ENCODE measurements around the gene PGGHG.

The PGGHG gene

GRCh38 chr11:270451-271318 is 18.2 kb upstream of the PGGHG start:
- no peak for DNase-seq

DNA sequence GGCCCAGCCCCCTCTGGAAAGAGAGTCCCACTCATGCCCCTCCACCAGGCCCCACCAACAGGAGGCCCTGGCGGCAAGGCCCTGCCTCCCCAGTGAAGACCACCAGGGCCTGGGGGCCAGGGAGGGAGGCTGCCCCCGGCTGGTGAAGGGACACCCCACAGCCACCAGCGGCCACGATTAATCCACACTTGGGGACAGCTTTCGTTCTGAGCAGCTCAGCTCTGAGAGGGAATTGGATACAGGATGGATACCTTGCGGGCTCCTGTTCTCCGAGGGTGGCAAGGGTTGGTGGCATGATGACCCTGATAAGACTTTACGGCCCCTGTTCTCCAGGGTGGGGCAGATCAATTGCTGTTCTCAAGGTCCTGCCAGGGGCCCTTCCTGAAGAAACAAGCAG is 17.6 kb upstream of the PGGHG start:
- no peak for DNase-seq

- no peak for DNase-seq
These were observed 16.6 kb upstream of the PGGHG start for GRCh38 chr11:272195-272930.

DNA sequence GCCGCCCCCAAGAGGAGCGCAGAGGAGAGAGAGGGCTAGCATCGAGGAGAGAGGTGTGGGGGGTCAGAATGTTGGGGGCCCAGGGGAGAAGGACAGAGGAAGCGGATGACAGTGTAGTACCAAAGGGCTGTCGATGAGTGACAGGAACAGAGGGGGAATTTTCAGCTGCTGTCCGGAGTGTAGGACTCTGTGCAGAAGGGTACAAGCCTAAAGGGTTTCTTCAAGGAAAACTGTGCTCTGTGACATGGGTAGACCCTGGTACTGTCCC is 16.1 kb upstream of the PGGHG start:
- DNase-seq: no peak

DNA sequence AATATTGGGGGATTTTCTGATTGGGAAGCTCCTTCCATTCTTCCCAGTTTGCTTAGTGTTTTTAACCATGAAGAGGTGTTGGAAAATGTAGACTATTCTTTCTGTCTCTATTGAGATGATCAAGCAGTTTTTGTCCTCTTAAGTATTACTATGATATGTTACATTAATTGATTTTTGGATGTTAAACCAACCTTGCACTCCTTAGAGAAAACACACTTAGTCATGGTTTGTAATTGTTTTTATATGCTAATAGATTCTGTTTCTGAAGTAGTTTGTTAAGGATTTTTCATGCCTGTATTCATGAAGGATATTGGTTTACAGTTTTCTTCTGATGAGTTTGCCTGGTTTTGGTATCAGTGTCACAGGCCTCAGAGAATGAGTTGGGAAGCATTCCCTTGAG is 12.7 kb upstream of the PGGHG start:
- DNase-seq: no peak

- DNase-seq: no peak
These were observed 10.7 kb upstream of the PGGHG start, which contains the start of gene NLRP6 for GRCh38 chr11:278001-278951. Gene NLRP6, plus strand, starts transcription at chr11:278407. Its CDS starts 163 bp downstream, at chr11:278570.

DNA sequence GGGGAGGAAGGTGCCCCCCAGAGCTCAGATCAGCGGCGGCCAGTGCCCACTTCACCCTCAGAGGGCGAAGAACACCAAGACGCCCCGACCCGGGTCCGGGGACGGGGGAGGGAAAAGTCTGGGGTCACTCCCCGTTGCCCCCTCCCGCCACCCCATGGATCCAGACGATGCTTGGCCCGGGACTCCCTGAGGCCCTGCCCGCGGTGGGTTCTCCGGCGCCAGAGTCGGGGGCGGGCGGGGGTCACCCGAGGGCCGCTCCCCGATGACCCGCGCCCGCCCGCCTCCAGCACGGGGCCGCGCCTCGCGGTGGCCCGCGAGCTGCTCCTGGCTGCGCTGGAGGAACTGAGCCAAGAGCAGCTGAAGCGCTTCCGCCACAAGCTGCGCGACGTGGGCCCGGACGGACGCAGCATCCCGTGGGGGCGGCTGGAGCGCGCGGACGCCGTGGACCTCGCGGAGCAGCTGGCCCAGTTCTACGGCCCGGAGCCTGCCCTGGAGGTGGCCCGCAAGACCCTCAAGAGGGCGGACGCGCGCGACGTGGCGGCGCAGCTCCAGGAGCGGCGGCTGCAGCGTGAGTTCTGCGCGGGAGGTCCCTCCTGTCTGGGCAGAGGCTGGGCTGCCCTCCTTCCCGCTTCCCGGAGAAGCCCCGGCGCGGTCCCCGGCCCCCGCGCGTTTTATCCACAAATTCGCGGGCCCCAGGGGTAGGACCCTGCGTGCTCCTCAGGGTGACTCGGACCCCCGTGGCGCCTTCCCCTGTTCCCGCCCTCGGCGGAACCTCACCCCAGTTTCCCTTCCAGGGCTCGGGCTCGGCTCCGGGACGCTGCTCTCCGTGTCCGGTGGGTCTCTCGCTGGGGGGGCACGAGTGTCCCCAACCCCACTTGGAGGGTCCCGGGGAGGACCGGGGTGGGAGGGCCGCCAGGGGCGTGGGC is 9.6 kb upstream of the PGGHG start:
- DNase-seq: no peak

DNA sequence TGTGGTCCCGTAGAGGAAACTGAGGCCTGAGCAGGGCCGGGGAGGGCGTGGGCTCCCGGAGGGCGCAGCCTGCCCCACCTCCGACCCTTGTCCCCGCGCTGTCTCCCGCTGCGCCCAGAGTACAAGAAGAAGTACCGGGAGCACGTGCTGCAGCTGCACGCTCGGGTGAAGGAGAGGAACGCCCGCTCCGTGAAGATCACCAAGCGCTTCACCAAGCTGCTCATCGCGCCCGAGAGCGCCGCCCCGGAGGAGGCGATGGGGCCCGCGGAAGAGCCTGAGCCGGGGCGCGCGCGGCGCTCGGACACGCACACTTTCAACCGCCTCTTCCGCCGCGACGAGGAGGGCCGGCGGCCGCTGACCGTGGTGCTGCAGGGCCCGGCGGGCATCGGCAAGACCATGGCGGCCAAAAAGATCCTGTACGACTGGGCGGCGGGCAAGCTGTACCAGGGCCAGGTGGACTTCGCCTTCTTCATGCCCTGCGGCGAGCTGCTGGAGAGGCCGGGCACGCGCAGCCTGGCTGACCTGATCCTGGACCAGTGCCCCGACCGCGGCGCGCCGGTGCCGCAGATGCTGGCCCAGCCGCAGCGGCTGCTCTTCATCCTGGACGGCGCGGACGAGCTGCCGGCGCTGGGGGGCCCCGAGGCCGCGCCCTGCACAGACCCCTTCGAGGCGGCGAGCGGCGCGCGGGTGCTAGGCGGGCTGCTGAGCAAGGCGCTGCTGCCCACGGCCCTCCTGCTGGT is 8.8 kb upstream of the PGGHG start:
- no peak for DNase-seq

GRCh38 chr11:280706-281485 is 8.0 kb upstream of the PGGHG start:
- no peak for DNase-seq

DNA sequence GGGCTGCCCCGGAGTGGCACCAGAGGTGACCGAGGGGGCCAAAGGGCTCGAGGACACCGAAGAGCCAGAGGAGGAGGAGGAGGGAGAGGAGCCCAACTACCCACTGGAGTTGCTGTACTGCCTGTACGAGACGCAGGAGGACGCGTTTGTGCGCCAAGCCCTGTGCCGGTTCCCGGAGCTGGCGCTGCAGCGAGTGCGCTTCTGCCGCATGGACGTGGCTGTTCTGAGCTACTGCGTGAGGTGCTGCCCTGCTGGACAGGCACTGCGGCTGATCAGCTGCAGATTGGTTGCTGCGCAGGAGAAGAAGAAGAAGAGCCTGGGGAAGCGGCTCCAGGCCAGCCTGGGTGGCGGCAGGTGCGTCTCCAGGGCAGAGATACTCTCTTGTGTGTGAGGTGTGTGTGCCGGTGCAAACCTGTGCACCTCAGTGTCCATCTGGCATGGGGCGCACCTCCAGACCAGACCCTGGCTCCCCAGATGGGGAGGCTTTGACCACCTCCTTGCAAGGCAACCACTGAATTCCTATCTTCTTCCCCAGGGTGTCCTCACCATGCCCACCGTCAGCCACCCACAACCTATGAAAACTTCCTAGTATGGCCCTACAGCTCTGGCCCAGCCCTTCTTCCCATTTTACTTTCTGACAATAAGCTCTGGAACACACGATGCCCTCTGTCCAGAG is 7.3 kb upstream of the PGGHG start:
- no peak for DNase-seq

DNA sequence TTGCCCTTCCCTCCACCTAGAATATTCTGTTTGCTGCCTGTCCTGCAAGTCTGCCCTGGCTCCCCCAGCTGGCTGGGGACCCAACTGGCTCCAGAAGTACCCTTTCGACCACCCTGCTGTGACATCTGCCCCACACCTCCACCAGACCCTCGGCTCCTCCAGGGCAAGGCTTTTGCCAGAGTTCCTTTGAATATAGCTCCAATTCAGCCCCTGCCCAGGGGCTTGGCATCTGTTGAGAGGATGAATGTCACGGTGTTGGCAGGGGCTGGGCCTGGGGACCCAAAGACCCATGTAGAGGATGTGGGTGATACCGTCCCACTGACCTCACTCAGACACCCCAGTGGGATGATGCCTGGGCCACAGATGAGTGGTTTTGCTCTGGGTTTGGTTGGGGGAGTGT is 6.8 kb upstream of the PGGHG start:
- DNase-seq: no peak

GRCh38 chr11:282630-283360 is 6.1 kb upstream of the PGGHG start:
- DNase-seq: no peak

DNA sequence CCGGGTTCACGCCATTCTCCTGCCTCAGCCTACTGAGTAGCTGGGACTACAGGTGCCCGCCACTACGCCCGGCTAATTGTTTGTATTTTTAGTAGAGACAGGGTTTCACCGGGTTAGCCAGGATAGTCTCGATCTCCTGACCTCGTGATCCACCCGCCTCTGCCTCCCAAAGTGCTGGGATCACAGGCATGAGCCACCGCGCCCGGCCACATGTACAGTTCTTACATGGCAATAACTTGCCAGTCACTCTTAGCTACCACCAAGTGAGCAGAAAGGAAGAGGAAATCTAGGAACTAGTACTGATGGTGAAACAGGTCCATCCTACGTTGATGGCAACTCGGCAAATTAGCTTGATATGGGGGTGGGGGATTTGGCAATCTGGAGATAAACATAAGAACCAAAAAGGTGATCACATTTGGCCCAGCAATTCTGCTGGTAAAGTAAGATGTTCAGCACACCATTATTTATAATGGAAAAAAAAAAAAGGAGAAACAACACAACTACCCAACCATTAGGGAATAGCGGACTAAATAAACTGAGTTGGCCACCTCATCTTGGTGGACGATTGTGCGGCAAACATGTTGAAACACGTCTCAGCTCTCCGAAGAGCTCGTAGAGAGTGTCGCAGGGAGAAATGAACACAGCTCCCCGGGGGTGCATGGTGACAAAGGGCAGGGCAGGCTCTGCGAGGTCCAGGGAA is 5.4 kb upstream of the PGGHG start:
- no peak for DNase-seq

GRCh38 chr11:284105-285020 is 4.6 kb upstream of the PGGHG start:
- DNase-seq: no peak

DNA sequence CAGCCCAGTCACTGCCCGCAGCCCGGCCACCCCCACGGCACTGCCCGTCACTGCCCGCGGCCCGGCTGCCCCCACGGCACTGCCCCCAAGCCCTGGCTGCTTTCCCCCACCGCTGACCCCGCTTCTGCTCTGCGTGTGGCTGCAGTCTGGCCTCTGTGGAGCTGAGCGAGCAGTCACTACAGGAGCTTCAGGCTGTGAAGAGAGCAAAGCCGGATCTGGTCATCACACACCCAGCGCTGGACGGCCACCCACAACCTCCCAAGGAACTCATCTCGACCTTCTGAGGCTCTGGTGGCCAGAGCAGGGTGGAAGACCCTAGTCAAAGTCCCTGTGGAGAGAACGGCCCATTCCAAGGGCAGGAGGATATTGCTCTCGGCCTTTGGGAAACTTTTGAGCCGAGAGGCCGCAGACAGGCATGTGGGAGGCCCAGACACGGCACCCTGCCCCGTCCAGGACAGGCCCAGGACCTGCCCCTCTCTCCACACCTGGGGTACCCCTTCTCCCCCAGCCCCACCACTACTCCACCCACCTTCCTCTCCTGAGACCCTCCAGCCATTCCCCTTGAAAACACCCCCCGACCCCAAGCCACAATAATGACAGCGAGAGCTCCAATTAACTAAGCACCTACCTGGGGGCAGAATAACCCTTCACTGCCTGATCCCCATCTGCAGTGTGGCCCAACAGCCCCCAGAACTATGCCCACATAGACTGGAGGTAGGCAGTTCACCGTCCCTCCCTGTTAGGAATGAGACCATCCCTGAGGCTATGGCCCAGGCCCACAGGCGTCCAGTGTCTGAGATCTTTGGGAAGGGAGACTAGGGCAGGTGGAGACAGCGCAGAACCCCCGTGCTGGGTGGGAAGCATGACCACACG is 3.7 kb upstream of the PGGHG start:
- DNase-seq: no peak

DNA sequence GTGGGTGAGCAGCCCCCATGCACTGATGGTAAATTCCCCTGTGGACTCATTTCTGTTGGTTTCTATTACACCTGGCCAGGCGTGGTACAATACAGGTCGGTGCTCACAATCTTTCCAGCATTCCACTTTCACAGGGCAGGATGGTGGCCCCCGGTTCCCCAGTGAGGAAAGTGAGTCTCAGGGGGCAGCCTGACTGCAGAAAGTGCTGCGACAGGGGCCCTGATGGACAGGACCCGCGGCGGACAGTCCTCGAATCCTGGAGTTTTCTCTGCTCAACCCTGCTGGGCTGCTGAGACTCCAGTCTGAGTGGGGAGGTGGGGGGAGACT is 3.1 kb upstream of the PGGHG start:
- DNase-seq: no peak

Data from NCI-H774 (cell line).